Neural cell (in vitro differentiated cells): Measurements from ENCODE around the gene TMEM9.

ENCODE experiments used
- EP300 ChIP-seq: fragments of 450-650 bp; conservative IDR thresholded peaks from 2 replicates; pipeline ENCODE4 v1.6.1; 2014; ENCODE audit warnings: antibody characterized with exemption, mild to moderate bottlenecking, moderate library complexity; ENCODE audit not compliant: poor library complexity, severe bottlenecking
- POLR2AphosphoS5 ChIP-seq: IDR thresholded peaks from 2 replicates; pipeline ENCODE4 v1.6.1; 2012

- TF ChIP-seq POLR2AphosphoS5 (no peak), EP300 (no peak)
These were observed 17.8 kb downstream of the TMEM9 start for GRCh38 chr1:201136355-201137023.
